SK-N-SH (cell line): ENCODE measurements around the gene SLC9A7. TPM values are rescaled to one million over a fixed set of nuclear protein-coding genes. Genes with fewer than 3 reads are reported as not detected.
"Not testable (repeated sequence)": the region's sequence is repeated elsewhere in the genome, so short reads cannot be mapped to it uniquely, and the experiment has no call there.

Experiments used
- CTCF ChIA-PET: fragments of 300-600, 350-600 bp; formaldehyde crosslinking; extraction: SDS; loops from one replicate; lab custom pipeline; 2021; lab: Yijun Ruan, JAX
- POLR2A ChIA-PET: fragments of 350-600 bp; sonication (Branson Sonifier 250); formaldehyde crosslinking; extraction: SDS; loops from one replicate; lab custom pipeline; 2020; ENCODE audit warnings: antibody characterized with exemption, inconsistent platforms; lab: Yijun Ruan, JAX
- DNase-seq: peaks from one replicate; pipeline ENCODE4 v3.0.0; 2012
- H2AFZ ChIP-seq: fragments of 200-600 bp; sonication (generic); 2 replicates; pipeline ENCODE4 v1.8.1; 2016; ENCODE audit warnings: antibody characterized with exemption, mild to moderate bottlenecking, low read depth
- H3F3A ChIP-seq: fragments of 200-600 bp; sonication (generic); replicated peaks from 2 replicates; pipeline ENCODE3; 2016; ENCODE audit warnings: antibody characterized with exemption, mild to moderate bottlenecking; ENCODE audit not compliant: insufficient read depth
- H3K27ac ChIP-seq, 2 experiments: fragments of 200-500 bp in 1 of 2; fragments of 200-600 bp in 1 of 2; sonication (Bioruptor generic) in 1 of 2; sonication (generic), shearing (Covaris generic) in 1 of 2; 2 replicates each; pipeline versions ENCODE4 v1.5.1 to v1.6.1; 2014 to 2016; ENCODE audit warnings: low read depth in 2 of 2, inconsistent platforms in 1 of 2, low read length in 1 of 2, mild to moderate bottlenecking in 1 of 2, mixed read lengths in 1 of 2
- H3K27me3 ChIP-seq: fragments of 200-600 bp; sonication (generic), shearing (Covaris generic); 2 replicates; pipeline ENCODE4 v1.6.1; 2016; ENCODE audit warnings: mixed run types; ENCODE audit not compliant: insufficient read depth
- H3K36me3 ChIP-seq, 2 experiments: fragments of 200-500 bp in 1 of 2; fragments of 200-600 bp in 1 of 2; sonication (Bioruptor generic) in 1 of 2; sonication (generic) in 1 of 2; replicated peaks in 1 of 2; 2 replicates each; pipeline versions ENCODE3 to v1.5.1; 2014 to 2016; ENCODE audit warnings: low read length in 1 of 2, mild to moderate bottlenecking in 1 of 2; ENCODE audit not compliant: insufficient read depth in 2 of 2, control insufficient read depth in 1 of 2
- H3K4me1 ChIP-seq, 2 experiments: fragments of 200-500 bp in 1 of 2; fragments of 200-600 bp in 1 of 2; sonication (Bioruptor generic) in 1 of 2; sonication (generic), shearing (Covaris generic) in 1 of 2; 2 replicates each; pipeline versions ENCODE4 v1.5.1 to v1.6.1; 2014 to 2016; ENCODE audit warnings: low read depth in 1 of 2, low read length in 1 of 2, mixed run types in 1 of 2; ENCODE audit not compliant: insufficient read depth in 2 of 2, control insufficient read depth in 1 of 2
- H3K4me2 ChIP-seq: fragments of 200-600 bp; sonication (generic), shearing (Covaris generic); 2 replicates; pipeline ENCODE4 v1.6.1; 2017; ENCODE audit warnings: mixed run types
- H3K4me3 ChIP-seq, 2 experiments: fragments of 200-500 bp in 1 of 2; fragments of 200-600 bp in 1 of 2; sonication (Bioruptor generic) in 1 of 2; sonication (generic), shearing (Covaris generic) in 1 of 2; 2 replicates each; pipeline versions ENCODE4 v1.5.1 to v1.8.1; 2014 to 2016; ENCODE audit warnings: low read depth in 2 of 2, inconsistent platforms in 1 of 2, low read length in 1 of 2, mild to moderate bottlenecking in 1 of 2, mixed read lengths in 1 of 2, moderate library complexity in 1 of 2
- H3K79me2 ChIP-seq: fragments of 200-600 bp; sonication (generic); 2 replicates; pipeline ENCODE4 v1.8.1; 2017; ENCODE audit warnings: mild to moderate bottlenecking; ENCODE audit not compliant: insufficient read depth
- H3K9ac ChIP-seq: fragments of 200-600 bp; sonication (generic); 2 replicates; pipeline ENCODE4 v1.6.1; 2017; ENCODE audit warnings: mixed run types
- H3K9me2 ChIP-seq: fragments of 200-600 bp; sonication (generic); 2 replicates; pipeline ENCODE4 v1.6.1; 2017; ENCODE audit warnings: mixed run types
- H3K9me3 ChIP-seq: fragments of 200-600 bp; sonication (generic); 2 replicates; pipeline ENCODE4 v1.6.1; 2017; ENCODE audit warnings: mixed run types, mild to moderate bottlenecking, moderate library complexity
- H4K20me1 ChIP-seq: fragments of 200-600 bp; sonication (generic); 2 replicates; pipeline ENCODE4 v1.6.1; 2017; ENCODE audit warnings: mild to moderate bottlenecking, mixed run types; ENCODE audit not compliant: insufficient read depth
- CTCF ChIP-seq: fragments of 200-600 bp; sonication (generic); IDR thresholded peaks from 2 replicates; pipeline ENCODE4 v1.6.1; 2017; ENCODE audit warnings: antibody characterized with exemption, mild to moderate bottlenecking, moderate library complexity
- EP300 ChIP-seq, 2 experiments: IDR thresholded peaks; 2 replicates each; pipeline versions ENCODE4 v1.4.0 to v1.6.1; 2012; ENCODE audit warnings: borderline replicate concordance in 1 of 2, low read depth in 1 of 2, low read length in 1 of 2
- FOXJ3 ChIP-seq: sonication (generic); formaldehyde crosslinking; IDR thresholded peaks from 2 replicates; pipeline ENCODE4 v1.5.1; 2020; ENCODE audit warnings: mild to moderate bottlenecking, missing genetic modification reagents
- JUND ChIP-seq: IDR thresholded peaks from 2 replicates; pipeline ENCODE4 v1.4.0; 2012
- MEF2A ChIP-seq: IDR thresholded peaks from 2 replicates; pipeline ENCODE4 v1.4.0; 2012; ENCODE audit warnings: low read depth, borderline replicate concordance
- RFX5 ChIP-seq: IDR thresholded peaks from 2 replicates; pipeline ENCODE4 v1.6.1; 2012; ENCODE audit warnings: mild to moderate bottlenecking, improper control_type of control experiment, low read length
- TAF1 ChIP-seq: IDR thresholded peaks from 2 replicates; pipeline ENCODE4 v1.6.1; 2012; ENCODE audit warnings: low read depth, mild to moderate bottlenecking, low read length, moderate library complexity, borderline replicate concordance
- WGBS: methylation state at CpG from one replicate; pipeline ENCODE4 v1.1.6; 2017; ENCODE audit warnings: low lambda C conversion rate; 5-methylcytosine and 5-hydroxymethylcytosine counted together
- polyA plus RNA-seq, 3 experiments: library from polyadenylated mRNA; depleted of rRNA; stranded (reverse); fragments of >200 nt; gene quantifications; 2 replicates each; pipeline ENCODE4 v1.2.3, GENCODE V29; 2012
- TF ChIP-seq, protein P1 (sequence below): fragments of 150-350 bp; IDR thresholded peaks from 2 replicates; pipeline ENCODE4 v1.6.1; 2016; ENCODE audit warnings: mild to moderate bottlenecking, low read depth, low read length
- TF ChIP-seq, protein P2 (sequence below): IDR thresholded peaks from 2 replicates; pipeline ENCODE4; 2012

The SLC9A7 gene
- polyA plus RNA-seq, 1 of the 3 experiments (the other 2 are of a cell fraction), result 10.5 TPM

DNA sequence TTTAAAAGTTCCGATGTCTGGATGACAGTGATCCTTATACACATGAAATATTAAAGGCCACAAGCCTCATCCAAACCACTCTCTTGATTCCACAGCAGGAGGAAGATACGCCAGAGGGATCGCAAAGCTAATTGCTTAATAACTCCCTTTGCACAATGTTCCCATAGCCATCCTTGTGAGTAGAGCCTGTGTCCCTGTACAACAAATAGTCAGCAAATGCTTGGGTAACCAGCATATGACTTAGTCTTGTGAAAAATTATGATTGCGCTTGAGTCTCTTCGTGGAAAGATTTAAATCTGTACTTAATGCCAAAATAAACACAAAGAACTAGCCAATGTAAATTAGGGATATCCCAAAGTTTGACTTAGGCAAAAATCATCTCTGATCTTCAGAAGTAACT is 31.5 kb downstream of the SLC9A7 start:
- no peaks in the 10 kb centered on the region for H3K9me3 ChIP-seq
- WGBS, result 43% methylated on average over 5 of the region's 5 CpGs
- H4K20me1 ChIP-seq, result 0 out of 2 replicates have a peak, but pooled peaks cover 7% of the 10 kb centered on the region
- POLR2A ChIA-PET, result no interaction called here
- peaks cover 3% of the 10 kb centered on the region; the same call in 1 of the 2 replicates for H3K79me2 ChIP-seq
- no peak overlapping the region for H2AFZ ChIP-seq
- no peak for TF ChIP-seq MEF2A
- no peak for TF ChIP-seq TAF1
- no peak for TF ChIP-seq FOXJ3 (CRISPR knock-in tag)
- no peak for TF ChIP-seq RFX5
- no peak for TF ChIP-seq EP300 (IDR thresholded peaks at IDR 0.05; ENCODE audit: borderline replicate concordance in 1 of 2, low read depth in 1 of 2, low read length in 1 of 2)
- TF ChIP-seq, protein P1, sequence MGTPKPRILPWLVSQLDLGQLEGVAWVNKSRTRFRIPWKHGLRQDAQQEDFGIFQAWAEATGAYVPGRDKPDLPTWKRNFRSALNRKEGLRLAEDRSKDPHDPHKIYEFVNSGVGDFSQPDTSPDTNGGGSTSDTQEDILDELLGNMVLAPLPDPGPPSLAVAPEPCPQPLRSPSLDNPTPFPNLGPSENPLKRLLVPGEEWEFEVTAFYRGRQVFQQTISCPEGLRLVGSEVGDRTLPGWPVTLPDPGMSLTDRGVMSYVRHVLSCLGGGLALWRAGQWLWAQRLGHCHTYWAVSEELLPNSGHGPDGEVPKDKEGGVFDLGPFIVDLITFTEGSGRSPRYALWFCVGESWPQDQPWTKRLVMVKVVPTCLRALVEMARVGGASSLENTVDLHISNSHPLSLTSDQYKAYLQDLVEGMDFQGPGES, result no peak
- TF ChIP-seq CTCF, result no peak
- TF ChIP-seq, protein P2, sequence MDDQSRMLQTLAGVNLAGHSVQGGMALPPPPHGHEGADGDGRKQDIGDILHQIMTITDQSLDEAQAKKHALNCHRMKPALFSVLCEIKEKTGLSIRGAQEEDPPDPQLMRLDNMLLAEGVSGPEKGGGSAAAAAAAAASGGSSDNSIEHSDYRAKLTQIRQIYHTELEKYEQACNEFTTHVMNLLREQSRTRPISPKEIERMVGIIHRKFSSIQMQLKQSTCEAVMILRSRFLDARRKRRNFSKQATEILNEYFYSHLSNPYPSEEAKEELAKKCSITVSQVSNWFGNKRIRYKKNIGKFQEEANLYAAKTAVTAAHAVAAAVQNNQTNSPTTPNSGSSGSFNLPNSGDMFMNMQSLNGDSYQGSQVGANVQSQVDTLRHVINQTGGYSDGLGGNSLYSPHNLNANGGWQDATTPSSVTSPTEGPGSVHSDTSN, result no peak
- no peak for TF ChIP-seq JUND
- H3F3A ChIP-seq, result peaks cover under 1% of the 10 kb centered on the region
- no peak overlapping the region for H3K4me3 ChIP-seq
- CTCF ChIA-PET, result no interaction called here
- H3K9me2 ChIP-seq, result no peaks in the 10 kb centered on the region
- no peaks in the 10 kb centered on the region for H3K36me3 ChIP-seq
- no peak for DNase-seq
- H3K4me1 ChIP-seq, result no peaks in the 10 kb centered on the region; a peak in 1 of 4 replicates
- H3K4me2 ChIP-seq, result no peak overlapping the region
- H3K9ac ChIP-seq, result no peak overlapping the region
- no peak overlapping the region for H3K27ac ChIP-seq
- no peaks in the 10 kb centered on the region; the same call in 1 of the 2 replicates for H3K27me3 ChIP-seq

DNA sequence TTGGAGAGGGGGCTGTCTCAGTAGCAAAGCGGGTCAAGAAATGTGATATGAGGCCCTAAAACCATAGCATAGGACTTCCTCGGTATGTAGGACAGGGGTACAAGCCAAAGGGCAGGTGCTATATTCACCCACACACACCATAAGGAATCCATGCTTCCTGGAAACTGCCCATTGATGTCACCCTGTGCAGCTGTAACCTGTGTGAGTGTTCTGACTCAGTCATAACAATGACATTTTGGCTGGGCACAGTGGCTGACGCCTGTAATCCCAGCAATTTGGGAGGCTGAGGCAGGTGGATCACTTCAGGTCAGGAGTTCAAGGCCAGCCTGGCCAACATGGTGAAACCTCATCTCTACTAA is 35.4 kb downstream of the SLC9A7 start:
- H3K36me3 ChIP-seq, DNase-seq, CTCF ChIA-PET, H4K20me1 ChIP-seq, H3K4me1 ChIP-seq, H3K4me3 ChIP-seq, H3K27ac ChIP-seq, H2AFZ ChIP-seq, H3F3A ChIP-seq, POLR2A ChIA-PET, H3K9me2 ChIP-seq, H3K27me3 ChIP-seq, H3K4me2 ChIP-seq, H3K79me2 ChIP-seq, H3K9me3 ChIP-seq, H3K9ac ChIP-seq: not testable (repeated sequence)
- 50% methylated on average over 3 of the region's 3 CpGs for WGBS
